OCI-LY1 (cell line): ENCODE data around the gene DDX49.

Source experiments
- H2AFZ ChIP-seq: fragments of 200-600 bp; sonication (generic), shearing (Covaris generic); 2 replicates; pipeline ENCODE4 v1.6.0; 2014; ENCODE audit warnings: antibody characterized with exemption, mild to moderate bottlenecking, low read length
- H3F3A ChIP-seq: fragments of 200-600 bp; sonication (generic), shearing (Covaris generic); 2 replicates; pipeline ENCODE4 v1.6.0; 2014; ENCODE audit warnings: mild to moderate bottlenecking, antibody characterized with exemption, low read length, moderate library complexity; ENCODE audit not compliant: insufficient read depth
- H3K27ac ChIP-seq: fragments of 200-600 bp; sonication (generic); 2 replicates; pipeline ENCODE4 v1.5.1; 2014; ENCODE audit warnings: low read length, mixed run types, mild to moderate bottlenecking, low read depth; ENCODE audit not compliant: poor library complexity, severe bottlenecking
- H3K27me3 ChIP-seq: fragments of 200-600 bp; sonication (generic); 2 replicates; pipeline ENCODE4 v1.6.0; 2014; ENCODE audit warnings: antibody characterized with exemption, mild to moderate bottlenecking, low read length, moderate library complexity; ENCODE audit not compliant: insufficient read depth
- H3K36me3 ChIP-seq: fragments of 200-600 bp; sonication (generic); 2 replicates; pipeline ENCODE4 v1.6.1; 2014; ENCODE audit warnings: mild to moderate bottlenecking, antibody characterized with exemption, low read length, moderate library complexity, mixed read lengths; ENCODE audit not compliant: insufficient read depth
- H3K4me1 ChIP-seq: fragments of 200-600 bp; sonication (generic); 2 replicates; pipeline ENCODE4 v1.5.1; 2014; ENCODE audit warnings: mild to moderate bottlenecking, low read length, moderate library complexity; ENCODE audit not compliant: insufficient read depth, severe bottlenecking
- H3K4me2 ChIP-seq: fragments of 200-600 bp; sonication (generic), shearing (Covaris generic); 2 replicates; pipeline ENCODE4 v1.6.1; 2014; ENCODE audit warnings: low read length
- H3K4me3 ChIP-seq: fragments of 200-600 bp; sonication (generic); 2 replicates; pipeline ENCODE4 v1.5.1; 2014; ENCODE audit warnings: low read length, low read depth, mild to moderate bottlenecking, mixed read lengths; ENCODE audit not compliant: poor library complexity, severe bottlenecking
- H3K79me2 ChIP-seq: fragments of 200-600 bp; shearing (Covaris generic); 2 replicates; pipeline ENCODE4 v1.6.1; 2016; ENCODE audit warnings: mixed run types, low read length, mixed read lengths; ENCODE audit not compliant: insufficient read depth
- H3K9ac ChIP-seq: fragments of 200-600 bp; sonication (generic), shearing (Covaris generic); 2 replicates; pipeline ENCODE4 v1.6.1; 2014; ENCODE audit warnings: mild to moderate bottlenecking, low read length, mixed read lengths
- H3K9me2 ChIP-seq: fragments of 200-600 bp; sonication (generic), shearing (Covaris generic); 2 replicates; pipeline ENCODE4 v1.6.1; 2014; ENCODE audit warnings: low read depth, mild to moderate bottlenecking, low read length, mixed read lengths
- H3K9me3 ChIP-seq: fragments of 200-600 bp; shearing (Covaris generic); 2 replicates; pipeline ENCODE4 v1.6.1; 2014; ENCODE audit warnings: low read length, mixed read lengths
- H4K20me1 ChIP-seq: fragments of 200-600 bp; sonication (generic), shearing (Covaris generic); 2 replicates; pipeline ENCODE4 v1.6.0; 2016; ENCODE audit warnings: mild to moderate bottlenecking, low read length; ENCODE audit not compliant: insufficient read depth
- EZH2 ChIP-seq: fragments of 200-600 bp; sonication (generic), shearing (Covaris generic); IDR thresholded peaks from 2 replicates; pipeline ENCODE4 v1.8.0; 2017; ENCODE audit warnings: borderline replicate concordance, mixed run types, mild to moderate bottlenecking, antibody characterized with exemption, low read length, moderate library complexity, mixed read lengths
- TF ChIP-seq, protein P1 (sequence below): fragments of 200-600 bp; sonication (generic), shearing (Covaris generic); IDR thresholded peaks from 2 replicates; pipeline ENCODE4 v1.5.1; 2017; ENCODE audit warnings: mild to moderate bottlenecking, antibody characterized with exemption, low read length, moderate library complexity, mixed read lengths

DDX49 gene

DNA sequence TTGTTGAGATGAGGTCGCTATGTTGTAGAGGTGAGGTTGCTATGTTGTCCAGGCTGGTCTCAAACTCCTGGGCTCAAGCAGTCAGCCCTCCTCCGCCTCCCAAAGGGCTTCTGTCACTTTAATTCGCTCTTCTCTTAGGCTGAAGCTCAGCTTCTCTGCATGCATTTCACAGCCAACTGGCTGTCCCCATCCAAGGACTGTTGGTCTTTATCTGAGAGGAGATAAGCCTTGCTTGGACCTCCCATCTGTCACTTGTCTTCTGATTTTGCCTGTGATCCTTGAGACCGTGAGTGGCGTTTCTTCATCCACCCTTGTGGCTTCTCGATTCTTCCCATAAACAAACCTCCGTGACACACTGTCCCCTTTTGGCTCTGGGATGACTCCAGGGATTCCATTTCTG lies 48.0 kb upstream of the DDX49 start:
- no peak for TF ChIP-seq EZH2
- TF ChIP-seq, protein P1, sequence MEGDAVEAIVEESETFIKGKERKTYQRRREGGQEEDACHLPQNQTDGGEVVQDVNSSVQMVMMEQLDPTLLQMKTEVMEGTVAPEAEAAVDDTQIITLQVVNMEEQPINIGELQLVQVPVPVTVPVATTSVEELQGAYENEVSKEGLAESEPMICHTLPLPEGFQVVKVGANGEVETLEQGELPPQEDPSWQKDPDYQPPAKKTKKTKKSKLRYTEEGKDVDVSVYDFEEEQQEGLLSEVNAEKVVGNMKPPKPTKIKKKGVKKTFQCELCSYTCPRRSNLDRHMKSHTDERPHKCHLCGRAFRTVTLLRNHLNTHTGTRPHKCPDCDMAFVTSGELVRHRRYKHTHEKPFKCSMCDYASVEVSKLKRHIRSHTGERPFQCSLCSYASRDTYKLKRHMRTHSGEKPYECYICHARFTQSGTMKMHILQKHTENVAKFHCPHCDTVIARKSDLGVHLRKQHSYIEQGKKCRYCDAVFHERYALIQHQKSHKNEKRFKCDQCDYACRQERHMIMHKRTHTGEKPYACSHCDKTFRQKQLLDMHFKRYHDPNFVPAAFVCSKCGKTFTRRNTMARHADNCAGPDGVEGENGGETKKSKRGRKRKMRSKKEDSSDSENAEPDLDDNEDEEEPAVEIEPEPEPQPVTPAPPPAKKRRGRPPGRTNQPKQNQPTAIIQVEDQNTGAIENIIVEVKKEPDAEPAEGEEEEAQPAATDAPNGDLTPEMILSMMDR = no peak
- no peaks in the 10 kb centered on the region for H3K79me2 ChIP-seq
- H3K4me3 ChIP-seq = no peak overlapping the region
- H3K9me2 ChIP-seq = no peaks in the 10 kb centered on the region
- no peak overlapping the region for H3K9ac ChIP-seq
- no peaks in the 10 kb centered on the region; the same call in 1 of the 2 replicates for H3F3A ChIP-seq
- no peak overlapping the region for H3K4me2 ChIP-seq
- H3K9me3 ChIP-seq = no peaks in the 10 kb centered on the region
- H3K27ac ChIP-seq = no peak overlapping the region
- no peaks in the 10 kb centered on the region for H4K20me1 ChIP-seq
- no peak overlapping the region for H2AFZ ChIP-seq
- H3K36me3 ChIP-seq = peaks cover 20% of the 10 kb centered on the region
- no peaks in the 10 kb centered on the region for H3K27me3 ChIP-seq
- no peaks in the 10 kb centered on the region for H3K4me1 ChIP-seq

DNA sequence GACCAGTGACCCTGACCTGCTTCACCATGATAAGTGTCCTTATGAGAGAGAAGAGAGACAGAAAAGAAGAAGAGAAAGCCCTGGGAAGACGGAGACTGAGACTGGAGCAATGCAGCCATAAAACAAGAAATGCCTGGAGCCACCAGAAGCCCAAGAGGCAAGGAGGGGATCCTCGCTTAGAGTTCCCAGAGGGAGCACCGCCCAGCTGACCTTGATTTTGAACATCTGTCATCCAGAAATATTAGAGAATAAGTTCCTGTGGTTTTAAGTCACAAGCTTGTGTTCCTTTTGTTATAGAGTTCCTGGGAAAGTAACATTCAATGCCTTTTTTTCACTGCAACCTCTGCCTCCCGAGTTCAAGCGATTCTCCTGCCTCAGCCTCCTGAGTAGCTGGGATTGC lies 43.8 kb upstream of the DDX49 start:
- Histone ChIP-seq H3K27me3 (no peaks in the 10 kb centered on the region), H2AFZ (no peak overlapping the region), H3F3A (no peaks in the 10 kb centered on the region; the same call in 1 of the 2 replicates), H3K36me3 (no peaks in the 10 kb centered on the region; the same call in 1 of the 2 replicates), H3K4me3 (no peak overlapping the region), H3K4me1 (peaks cover 6% of the 10 kb centered on the region), H3K9ac (no peak overlapping the region), H3K9me2 (no peaks in the 10 kb centered on the region), H3K9me3 (0 out of 2 replicates have a peak, but pooled peaks cover 3% of the 10 kb centered on the region), H3K27ac (no peak overlapping the region), H3K79me2 (no peaks in the 10 kb centered on the region), H4K20me1 (no peaks in the 10 kb centered on the region), H3K4me2 (no peak overlapping the region)
- TF ChIP-seq, protein P1 = no peak
- TF ChIP-seq EZH2 = no peak

DNA sequence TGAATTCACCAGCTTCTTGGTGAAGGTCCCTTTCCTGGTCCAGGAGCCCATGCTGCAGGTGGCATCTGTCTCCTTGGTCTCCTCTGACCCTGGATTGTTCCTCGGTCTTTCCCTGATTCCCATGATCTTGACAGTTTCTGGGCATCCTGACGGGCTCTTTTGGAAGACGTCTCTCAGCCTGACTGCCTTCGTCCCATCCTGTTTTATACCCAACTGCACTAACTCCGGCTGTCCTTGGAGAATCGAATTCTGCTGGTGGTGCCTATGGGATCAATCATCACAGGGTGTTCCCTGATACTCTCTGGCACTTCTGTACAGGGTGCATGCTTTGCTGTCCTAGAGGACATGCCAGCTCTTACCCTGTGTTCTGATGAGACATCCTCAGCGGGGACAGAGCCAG lies 42.6 kb upstream of the DDX49 start:
- Histone ChIP-seq H2AFZ (no peak overlapping the region), H3K4me1 (peaks cover 6% of the 10 kb centered on the region), H3K27me3 (no peaks in the 10 kb centered on the region), H3K9ac (no peak overlapping the region), H3K9me2 (no peaks in the 10 kb centered on the region), H4K20me1 (no peaks in the 10 kb centered on the region), H3K9me3 (0 out of 2 replicates have a peak, but pooled peaks cover 3% of the 10 kb centered on the region), H3K79me2 (no peaks in the 10 kb centered on the region), H3K27ac (no peak overlapping the region), H3F3A (no peaks in the 10 kb centered on the region), H3K36me3 (no peaks in the 10 kb centered on the region; the same call in 1 of the 2 replicates), H3K4me3 (no peak overlapping the region), H3K4me2 (no peak overlapping the region)
- no peak for TF ChIP-seq EZH2
- TF ChIP-seq, protein P1 = no peak
